ENCODE data around the gene WDR11.
"Not testable (repeated sequence)": the region's sequence is repeated elsewhere in the genome, so short reads cannot be mapped to it uniquely, and the experiment has no call there.

Gene WDR11

DNA sequence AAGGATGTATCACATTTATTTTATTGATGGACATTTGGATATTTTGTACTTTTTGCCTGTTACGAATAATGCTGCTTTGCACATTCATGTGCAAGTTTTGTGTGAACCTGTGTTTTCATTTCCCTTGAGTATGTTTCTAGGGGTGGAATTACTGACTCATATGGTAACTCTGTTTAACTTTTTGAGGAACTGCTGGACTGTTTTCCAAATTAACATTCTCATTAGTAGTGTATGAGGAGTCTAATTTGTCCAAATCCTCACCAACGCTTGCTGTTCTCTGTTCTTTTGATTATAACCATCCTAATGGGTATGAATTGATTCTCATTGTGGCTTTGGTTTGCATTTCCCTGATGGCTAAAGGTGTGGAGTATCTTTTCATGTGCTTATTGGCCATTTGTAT lies 3.2 kb downstream of the WDR11 start:
- no peak for DNase-seq (ENCODE audit: low read depth, low spot score)

DNA sequence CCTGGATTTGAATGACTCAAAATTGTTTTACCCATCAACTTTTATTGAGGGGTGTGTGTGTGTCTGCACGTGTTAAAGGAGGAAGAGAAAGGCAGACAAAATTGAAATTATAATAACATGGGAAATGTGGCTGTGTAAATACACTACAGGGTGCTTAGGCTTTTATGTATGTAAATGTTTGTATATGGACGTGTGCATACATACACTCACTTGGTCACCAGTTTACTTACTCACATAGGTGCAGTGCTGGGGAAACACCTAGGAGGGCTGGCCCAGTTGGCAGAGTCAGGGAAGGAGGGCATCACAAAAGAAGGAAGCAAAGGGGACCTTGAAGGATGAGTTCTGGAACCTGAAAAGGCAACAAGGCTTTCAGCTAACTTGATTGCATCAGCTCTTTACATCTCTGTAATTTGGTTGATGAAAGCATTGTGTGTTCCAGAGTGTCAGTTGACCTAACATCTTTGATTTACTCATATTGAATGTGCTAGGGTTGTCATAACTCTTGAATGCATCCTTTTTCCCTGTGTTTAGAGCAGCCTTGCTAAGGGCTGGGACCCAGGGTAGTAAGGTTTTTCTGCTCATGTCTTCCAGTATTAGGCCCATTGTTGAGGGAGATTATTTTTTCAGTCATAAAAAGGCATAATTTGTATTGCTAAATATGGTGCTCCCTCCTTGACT lies 10.2 kb downstream of the WDR11 start:
- DNase-seq (ENCODE audit: low read depth, low spot score), result no peak

DNA sequence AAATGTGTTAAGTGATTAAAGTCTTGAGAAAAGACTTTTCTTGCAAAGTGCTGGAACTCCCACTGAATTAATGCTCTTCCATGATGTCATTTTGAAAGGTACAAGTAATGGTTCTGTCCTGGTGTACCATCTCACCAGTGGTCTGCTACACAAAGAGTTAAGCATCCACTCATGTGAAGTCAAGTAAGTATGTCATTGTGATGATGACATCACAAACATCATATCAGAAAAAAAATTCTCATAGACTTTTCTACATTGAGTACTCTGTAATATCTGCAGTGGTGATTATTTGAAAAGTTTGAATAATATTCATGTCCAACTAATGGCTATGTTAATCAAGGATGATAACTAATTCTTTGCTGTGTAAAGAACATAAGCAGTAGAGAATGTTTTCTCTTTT lies 22.6 kb downstream of the WDR11 start:
- no peak for DNase-seq (ENCODE audit: low read depth, low spot score)

DNA sequence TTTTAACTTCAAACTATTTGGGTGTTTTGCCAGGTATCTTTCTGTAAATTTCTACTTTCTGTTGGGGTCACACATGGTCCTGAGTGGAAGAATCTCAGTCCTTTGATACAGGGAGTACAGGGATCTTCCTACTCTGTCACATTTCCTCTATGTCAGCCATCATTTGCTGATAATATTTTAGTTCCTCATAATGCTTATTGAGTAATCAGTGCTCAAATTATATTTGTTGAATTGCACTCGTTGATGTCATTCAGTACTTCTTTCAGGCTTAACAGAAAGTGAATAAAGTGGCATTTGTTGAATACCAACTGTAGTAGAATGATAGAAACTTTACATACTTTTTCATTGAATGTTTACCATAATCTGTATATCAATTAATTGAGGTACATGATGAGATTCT lies 31.9 kb downstream of the WDR11 start:
- DNase-seq (ENCODE audit: low read depth, low spot score), result no peak

DNA sequence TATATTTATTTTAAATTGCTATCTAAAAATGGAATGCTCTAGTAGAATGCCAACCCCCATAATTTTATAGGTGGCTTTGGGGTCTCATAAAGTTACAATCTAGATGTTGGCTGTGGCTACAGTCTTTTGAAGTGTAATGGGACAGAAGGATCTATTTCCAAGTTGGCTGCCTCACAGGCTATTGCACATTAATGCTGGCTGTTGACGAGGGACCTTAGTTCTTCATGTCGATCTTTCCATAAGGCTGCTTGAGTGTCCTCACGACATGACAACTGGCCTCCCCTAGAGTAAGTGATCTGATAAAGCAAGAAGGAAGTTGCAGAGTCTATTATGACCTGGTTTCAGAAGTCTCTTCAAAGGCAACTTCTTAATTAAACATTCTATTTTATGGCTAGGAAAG lies 36.3 kb downstream of the WDR11 start:
- DNase-seq (ENCODE audit: low read depth, low spot score), result no peak

DNA sequence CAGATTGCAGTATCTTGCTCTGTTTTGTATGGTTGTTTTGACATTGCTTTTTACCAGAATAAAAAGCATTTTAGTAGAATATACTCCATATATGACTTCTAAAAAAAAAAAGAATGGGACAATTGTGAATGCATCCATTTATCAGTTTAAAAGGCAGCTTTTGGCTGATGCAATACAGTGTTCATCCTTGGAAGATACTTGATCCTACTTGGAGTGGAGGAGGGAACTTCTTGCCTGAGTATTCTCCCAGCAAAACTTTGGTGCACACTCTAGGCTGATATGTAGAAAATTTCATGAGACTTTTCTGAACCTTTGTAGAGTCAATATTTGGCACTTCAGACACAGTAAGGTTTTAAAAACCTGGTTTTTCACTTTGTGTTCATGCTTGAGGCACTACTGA lies 40.2 kb downstream of the WDR11 start:
- no peak for DNase-seq (ENCODE audit: low read depth, low spot score)

DNA sequence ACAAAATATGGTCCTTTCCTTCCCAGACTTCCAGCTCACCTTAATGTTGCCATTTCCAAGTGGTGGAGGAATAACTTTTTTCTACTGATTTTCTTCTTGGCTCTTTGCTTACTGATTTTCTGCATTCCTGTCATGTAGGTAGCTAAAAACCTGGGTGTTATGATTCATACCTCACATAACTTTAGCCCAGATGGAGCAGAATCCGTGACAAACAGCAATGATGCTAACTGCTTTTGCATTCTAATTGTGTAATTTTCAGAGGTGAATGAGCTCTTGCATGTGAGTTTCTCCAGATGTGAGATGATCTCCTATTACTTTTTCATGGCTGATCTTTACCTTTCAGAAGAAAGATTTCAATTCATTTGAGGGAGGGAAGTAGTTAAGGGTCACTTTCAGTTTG lies 43.4 kb downstream of the WDR11 start:
- DNase-seq (ENCODE audit: low read depth, low spot score), result no peak

DNA sequence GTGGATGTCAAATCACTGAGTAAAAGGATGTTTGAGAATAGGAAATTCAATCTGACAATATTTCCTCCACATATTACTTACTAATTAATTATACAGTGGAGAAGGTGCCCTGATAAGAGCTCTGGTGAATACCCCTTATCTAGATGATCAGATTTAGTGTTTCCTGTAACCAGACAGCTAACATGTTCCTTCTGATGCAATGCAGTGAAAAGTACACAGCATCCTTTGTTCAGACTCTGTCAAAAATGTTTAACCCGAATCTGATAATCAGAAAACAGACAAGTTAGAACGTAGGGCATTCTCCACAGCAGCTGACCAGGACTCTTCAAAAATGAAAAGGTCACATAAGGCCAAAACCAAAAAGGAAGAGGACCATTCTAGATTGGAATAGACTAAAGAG lies 46.2 kb downstream of the WDR11 start:
- no peak for DNase-seq (ENCODE audit: low read depth, low spot score)

DNA sequence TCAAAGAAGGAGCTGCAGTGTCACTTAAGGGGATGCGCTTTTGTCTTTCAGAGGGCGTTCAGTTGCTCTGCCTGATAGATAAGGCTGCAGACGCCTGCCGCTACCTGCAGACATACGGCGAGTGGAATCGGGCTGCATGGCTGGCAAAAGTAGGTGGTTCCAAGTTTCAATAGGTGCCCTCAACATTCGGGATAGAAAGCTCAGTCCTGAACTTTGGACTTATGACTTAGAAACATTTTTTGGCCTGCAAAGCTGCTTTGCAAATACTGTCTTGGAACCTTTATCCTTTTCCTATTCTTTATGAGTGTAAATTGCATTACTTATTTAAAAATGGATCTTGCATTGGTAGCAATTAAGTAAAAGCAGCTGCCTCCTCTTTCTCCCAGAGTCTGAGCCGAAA lies 54.1 kb downstream of the WDR11 start:
- no peak for DNase-seq (ENCODE audit: low read depth, low spot score)

DNA sequence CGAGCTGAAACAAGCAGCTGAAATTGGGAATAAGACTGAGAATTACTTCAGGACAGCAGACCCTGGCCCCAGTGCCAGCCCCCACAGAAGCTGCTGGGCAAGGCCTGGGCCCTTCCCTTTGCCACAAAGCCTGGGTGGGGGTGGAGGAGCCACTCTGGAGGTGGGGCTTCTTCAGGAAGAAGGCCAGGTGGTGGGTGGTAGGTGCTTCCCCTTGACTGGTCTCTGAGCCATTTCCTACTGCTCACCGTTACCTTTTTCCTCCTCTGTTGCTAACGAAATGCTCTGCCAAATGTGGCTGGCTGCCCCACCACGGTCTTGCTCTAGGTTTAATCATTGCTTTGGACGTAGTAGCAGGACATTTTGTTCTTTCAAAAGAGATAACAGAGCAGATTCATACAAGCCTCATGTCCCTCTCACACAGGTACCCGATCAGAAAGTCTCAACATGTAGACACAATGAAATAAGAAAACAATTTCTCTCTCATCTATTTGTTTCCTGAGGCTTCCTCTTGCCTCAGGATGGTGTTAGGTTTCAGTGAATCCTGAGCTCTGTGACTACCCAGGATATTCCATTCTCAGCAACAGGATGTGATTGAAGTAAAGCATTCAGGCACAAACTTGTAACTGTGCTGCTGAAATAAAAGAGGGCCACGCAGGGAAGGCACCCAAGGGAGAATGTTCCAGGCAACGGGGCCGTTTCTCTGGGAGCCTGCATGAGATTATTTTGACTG lies 66.5 kb downstream of the WDR11 start:
- no peak for DNase-seq (ENCODE audit: low read depth, low spot score)

DNA sequence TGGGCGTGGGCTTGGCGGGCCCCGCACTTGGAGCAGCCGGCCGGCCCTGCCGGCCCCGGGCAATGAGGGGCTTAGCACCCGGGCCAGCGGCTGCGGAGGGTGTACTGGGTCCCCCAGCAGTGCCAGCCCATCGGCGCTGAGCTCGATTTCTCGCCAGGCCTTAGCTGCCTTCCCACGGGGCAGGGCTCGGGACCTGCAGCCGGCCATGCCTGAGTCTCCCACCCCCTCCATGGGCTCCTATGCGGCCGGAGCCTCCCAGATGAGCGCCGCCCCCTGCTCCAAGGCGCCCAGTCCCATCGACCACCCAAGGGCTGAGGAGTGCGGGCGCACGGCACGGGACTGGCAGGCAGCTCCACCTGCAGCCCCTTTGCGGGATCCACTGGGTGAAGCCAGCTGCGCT lies 72.7 kb downstream of the WDR11 start:
- DNase-seq (ENCODE audit: low read depth, low spot score), result not testable (repeated sequence)

DNA sequence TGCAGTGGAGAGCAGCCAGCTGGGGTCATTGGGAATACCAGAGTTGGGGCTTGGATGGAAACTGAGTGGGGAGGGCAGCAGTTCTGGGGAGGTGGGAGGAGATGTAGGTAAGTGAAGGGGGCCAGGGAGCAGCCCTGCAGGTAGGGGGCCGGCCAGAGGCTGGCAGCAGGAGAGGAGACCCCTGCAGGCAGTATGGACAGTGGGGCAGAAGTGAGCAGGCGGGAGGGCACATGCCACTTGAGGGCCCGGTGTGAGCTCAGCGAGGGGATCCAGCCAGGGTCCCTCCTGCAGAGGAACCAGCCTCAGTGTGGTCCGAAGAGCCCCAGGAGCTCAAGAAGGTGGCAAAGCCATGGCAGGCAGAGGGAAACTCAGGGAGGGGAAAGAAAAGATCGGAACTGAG lies 75.4 kb downstream of the WDR11 start:
- DNase-seq (ENCODE audit: low read depth, low spot score), result no peak

DNA sequence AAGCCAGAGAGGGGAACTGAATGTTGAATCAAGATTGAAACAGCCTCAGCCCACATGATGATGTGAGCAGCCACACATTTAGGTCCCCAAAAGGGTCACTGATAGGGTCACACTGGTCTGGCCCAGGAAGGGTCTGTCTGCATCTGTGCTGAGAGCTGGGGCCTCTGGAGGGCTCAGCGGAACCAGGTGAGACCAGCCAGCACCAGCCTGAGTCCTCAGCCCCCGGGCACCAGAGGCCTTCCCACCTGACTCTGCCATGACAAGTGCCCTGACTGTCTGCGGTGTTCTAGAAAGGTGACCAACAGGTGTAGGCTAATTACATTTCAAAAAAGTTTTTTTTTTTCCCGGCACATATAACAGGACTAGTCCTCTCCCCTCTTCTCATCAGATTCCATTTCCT lies 76.2 kb downstream of the WDR11 start:
- no peak for DNase-seq (ENCODE audit: low read depth, low spot score)

DNA sequence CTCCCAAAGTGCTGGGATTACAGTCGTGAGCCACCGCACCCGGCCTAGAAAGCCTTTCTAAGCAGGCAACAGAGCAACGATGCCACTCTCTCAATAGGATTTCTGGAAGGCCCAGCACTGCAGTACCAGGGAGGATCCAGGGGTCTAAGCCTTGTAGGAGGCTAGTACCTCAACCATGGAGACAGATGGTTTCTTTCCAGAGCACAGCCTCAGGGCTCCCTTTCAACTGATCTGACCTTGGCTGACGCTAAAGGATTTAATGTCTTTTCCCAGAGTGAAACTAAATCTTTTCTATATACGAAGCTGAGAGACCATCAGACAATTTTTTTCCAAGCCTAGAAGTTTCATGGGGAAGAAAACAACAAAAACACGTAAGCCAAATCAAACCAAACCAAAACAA lies 78.0 kb downstream of the WDR11 start:
- no peak for DNase-seq (ENCODE audit: low read depth, low spot score)

DNA sequence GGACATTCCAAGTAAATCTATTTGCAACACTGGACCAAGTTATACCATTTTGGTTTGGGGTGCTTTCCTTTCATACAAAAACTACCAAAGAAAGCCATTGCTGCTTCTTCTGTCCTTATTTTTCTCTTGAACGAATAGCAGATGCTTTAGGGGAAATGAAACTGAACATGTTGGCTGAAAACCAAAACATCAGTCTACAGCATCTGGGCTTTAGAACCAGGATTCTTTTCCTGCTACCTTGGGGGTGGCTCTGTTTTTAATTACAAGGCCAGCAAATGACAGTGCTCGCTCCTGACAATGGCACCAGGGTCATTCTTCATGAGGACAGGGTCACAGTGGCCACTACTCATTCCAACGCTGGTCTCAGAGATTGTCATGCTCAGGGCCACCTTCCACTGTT lies 80.3 kb downstream of the WDR11 start:
- DNase-seq (ENCODE audit: low read depth, low spot score), result no peak

DNA sequence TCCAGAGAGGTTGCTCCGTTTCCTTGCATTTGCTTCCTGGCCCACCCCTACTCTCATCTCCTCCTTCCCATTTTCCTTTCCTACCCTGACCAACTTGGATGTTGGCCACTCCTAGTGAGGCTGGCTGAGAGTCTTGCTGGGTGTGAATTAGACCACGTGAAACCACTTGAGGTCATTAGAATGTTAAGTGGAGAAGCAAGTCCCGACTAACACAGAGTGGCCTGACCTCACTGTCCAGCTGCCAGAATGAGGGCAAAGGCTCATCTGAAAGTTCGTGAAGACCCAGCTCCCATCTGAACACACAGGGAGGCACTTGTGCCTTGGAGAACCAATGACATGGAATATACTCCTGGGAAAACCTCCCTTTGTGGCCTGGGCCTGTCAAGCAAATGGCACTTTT lies 80.8 kb downstream of the WDR11 start:
- DNase-seq (ENCODE audit: low read depth, low spot score), result no peak

DNA sequence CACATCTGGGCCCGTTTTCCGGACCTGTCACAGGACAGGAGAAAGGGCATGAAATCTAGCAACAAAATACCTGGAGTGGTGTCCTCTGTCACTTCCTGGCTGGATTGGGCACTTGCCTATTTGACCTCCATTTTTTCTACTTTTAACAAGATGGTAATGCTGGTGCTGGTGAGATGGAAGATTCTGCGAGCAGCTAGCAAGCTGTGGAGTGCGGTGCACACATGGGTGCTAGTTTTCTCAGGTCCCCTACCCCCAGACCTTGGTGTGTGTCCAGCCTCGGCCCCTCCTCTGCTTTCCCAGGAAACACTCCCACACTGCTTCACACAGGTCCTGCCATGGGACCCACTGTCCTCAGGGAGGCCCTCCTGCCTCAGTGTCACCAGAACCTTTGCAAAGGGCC lies 87.7 kb downstream of the WDR11 start:
- DNase-seq (ENCODE audit: low read depth, low spot score), result no peak

DNA sequence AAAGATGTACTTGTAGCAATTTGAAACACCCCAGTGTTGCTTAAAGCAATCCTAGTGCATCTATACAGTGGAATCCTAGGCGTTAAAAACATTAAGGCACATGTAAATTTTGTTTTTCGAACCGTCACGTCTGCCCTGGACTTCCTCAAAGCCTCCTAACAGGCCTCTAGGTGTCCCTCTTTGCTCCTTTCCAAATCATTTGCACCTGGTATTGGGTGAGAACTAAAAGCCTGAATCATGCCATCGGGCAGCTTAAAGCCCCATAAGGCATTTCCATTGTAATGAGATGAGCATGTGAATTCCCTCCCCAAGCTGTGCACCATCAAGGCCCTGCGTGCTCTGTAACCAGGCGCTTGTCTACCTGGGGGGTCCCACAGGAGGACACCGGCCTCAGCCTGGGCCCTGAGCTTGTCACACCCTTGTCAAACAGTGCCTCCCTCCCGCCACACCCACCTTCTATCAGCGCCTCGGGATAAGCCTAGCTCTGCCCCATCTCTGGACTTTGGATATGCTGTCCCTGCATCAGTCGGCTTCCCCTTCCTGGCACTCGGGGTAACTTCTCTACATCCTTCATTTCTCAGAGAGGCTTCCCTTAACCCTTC lies 89.2 kb downstream of the WDR11 start:
- peak; percentile 51 for DNase-seq (ENCODE audit: low read depth, low spot score)

DNA sequence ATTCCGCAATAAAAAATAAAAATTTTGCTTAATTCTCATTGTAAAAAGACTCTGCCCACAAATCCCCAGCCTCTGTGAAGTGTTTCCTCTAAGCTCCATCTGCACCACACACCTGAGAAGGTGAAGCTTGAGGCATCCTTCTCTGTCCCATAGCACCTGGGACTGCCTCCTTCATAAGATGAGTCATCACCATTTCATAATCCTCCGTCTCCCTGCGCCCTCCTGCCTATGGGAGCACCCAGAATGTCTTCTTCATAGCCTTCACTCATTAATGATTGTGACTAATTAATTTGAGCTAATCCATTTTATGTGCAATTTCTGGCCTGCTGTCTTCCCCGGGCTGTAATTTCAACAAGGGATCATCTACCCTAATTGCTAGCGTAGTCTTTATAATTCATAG lies 90.3 kb downstream of the WDR11 start:
- no peak for DNase-seq (ENCODE audit: low read depth, low spot score)

DNA sequence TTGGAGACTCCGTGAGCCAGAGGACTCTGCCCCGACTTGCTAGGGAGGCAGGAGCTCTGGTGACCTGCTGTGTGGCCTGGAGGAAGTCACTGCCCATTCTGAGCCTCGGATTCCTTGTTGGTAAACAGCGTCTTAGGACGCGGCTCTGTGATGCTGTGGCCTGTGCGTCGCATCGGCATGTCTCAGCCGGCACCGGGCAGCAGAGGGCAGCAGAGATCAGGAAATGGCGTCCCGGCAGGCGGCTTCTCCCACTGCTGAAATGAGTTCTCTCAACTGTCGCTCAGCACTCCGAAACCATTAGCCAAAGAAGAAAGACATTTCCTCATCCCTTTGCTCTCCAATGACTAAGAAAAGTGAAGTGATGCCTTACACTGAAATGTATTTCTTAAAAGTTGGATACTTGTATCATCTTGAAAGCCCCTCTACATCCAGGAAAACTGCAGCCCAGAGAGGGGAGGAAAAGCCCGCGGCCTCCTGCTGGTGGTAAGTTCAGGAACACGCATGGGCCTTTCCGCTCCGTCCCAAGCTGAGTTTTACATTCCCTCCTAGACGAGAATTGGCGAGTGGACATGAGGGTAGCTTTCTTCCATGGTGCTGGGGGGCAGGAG lies 91.7 kb downstream of the WDR11 start:
- peak; percentile 95 for DNase-seq (ENCODE audit: low read depth, low spot score)

DNA sequence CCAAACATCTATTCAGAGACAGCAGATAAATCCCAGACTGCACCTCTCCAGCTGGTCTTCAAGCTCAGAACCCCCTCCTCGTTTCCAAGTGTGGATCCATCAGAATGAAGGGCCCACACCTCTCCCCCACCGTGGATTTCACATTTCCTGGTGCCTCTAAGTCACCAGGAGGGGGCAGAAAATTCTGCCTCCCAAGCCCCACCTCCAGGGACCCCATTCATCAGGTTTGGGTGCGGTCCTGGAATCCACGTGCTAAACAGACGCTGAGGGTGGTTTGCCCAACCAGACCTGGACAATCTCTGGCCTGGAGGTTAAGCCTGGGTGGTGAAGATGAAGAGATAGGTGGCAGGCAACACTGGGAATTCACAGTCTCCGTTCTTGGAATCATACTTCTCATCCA lies 92.4 kb downstream of the WDR11 start:
- DNase-seq (ENCODE audit: low read depth, low spot score), result peak; percentile 57

DNA sequence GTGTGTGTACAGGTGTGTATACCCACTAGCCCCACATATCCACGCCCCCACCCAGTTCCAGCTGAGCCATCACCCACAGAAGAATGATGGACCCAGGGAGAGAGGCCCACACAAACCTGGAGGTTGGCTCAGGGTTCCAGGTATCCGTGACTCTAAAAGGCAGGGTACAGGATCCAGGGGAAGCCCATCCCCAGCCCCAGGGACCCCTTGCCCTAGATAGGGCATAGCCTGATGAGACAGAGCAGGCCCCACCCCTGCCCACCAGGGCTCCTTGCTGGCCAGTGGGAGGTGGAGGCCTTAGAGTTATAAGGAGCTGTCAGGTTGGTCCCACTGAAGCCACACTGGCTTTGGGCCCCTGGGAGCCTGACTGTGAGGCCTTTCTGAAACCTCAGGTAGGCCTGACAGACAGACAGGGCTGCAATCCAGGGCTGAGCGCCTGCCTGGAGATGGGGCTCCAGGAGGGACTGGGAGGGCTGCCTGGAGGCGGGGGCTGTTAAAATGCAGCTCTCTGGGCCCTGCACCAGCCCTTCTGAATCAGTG lies 93.5 kb downstream of the WDR11 start:
- no peak for DNase-seq (ENCODE audit: low read depth, low spot score)

DNA sequence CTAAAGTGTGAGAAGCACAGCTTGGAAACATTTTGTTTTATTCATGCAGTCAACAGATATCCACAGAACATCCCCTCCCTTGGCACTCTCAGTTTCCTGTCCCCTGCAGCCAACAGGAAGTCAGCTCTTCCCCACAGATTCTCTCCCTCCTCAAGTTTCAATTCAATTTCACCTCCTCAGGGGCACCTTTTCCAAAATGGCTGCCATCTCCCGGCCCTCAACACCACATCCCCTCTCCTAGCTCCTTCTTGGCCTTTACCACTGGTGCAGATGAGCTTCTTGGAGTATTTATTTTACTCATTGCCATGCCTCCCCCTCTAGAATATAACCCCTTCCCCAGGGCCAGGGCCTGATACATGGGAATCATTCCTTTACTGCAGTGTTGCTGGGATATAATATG lies 94.0 kb downstream of the WDR11 start:
- no peak for DNase-seq (ENCODE audit: low read depth, low spot score)
